Glomerular endothelial cell (primary cell): Measurements from ENCODE around the gene MSH6. TPM values are rescaled to one million over a fixed set of nuclear protein-coding genes. Genes with fewer than 3 reads are reported as not detected.

Experiments
- DNase-seq: peaks from one replicate; pipeline ENCODE4 v3.0.0-alpha.2; 2011; ENCODE audit warnings: low read depth, low spot score; ENCODE audit errors: extremely low read depth
- total RNA-seq: library from RNA; depleted of rRNA; stranded (reverse); fragments of >200 nt; gene quantifications from 2 replicates; pipeline ENCODE4 v1.2.3, GENCODE V29; 2015

Gene MSH6
- total RNA-seq = 33.4 and 36.4 TPM in 2 replicates

- DNase-seq = no peak
Measured at GRCh38 chr2:47782671-47783485, at the start of gene MSH6. MSH6 (plus strand) TSS chr2:47783145; CDS start chr2:47783234, 89 bp downstream.

GRCh38 chr2:47735136-47735869, 47.6 kb upstream of the MSH6 start:
- DNase-seq = no peak

GRCh38 chr2:47735912-47736311, 47.0 kb upstream of the MSH6 start:
- DNase-seq = no peak

- DNase-seq = no peak
Measured at GRCh38 chr2:47737191-47737975, 45.6 kb upstream of the MSH6 start.

- DNase-seq = no peak
Measured at GRCh38 chr2:47738331-47738730, 44.6 kb upstream of the MSH6 start.

- DNase-seq = no peak
Measured at GRCh38 chr2:47741101-47741500, 41.8 kb upstream of the MSH6 start.

GRCh38 chr2:47741637-47742036, 41.3 kb upstream of the MSH6 start:
- DNase-seq = no peak

- DNase-seq = no peak
Measured at GRCh38 chr2:47744074-47744473, 38.9 kb upstream of the MSH6 start.

- no peak for DNase-seq
Measured at GRCh38 chr2:47747878-47748277, 35.1 kb upstream of the MSH6 start.

- DNase-seq = no peak
Measured at GRCh38 chr2:47751856-47752414, 31.0 kb upstream of the MSH6 start.

- DNase-seq = no peak
Measured at GRCh38 chr2:47767497-47767844, 15.5 kb upstream of the MSH6 start.

GRCh38 chr2:47767880-47768609, 14.9 kb upstream of the MSH6 start:
- DNase-seq = no peak

- DNase-seq = no peak
Measured at GRCh38 chr2:47769318-47769717, 13.6 kb upstream of the MSH6 start.

GRCh38 chr2:47771211-47771610, 11.7 kb upstream of the MSH6 start:
- DNase-seq = peak; percentile 60

- no peak for DNase-seq
Measured at GRCh38 chr2:47772343-47772742, 10.6 kb upstream of the MSH6 start.

- DNase-seq = no peak
Measured at GRCh38 chr2:47774567-47774966, 8.4 kb upstream of the MSH6 start.

- no peak for DNase-seq
Measured at GRCh38 chr2:47777277-47777937, 5.5 kb upstream of the MSH6 start.

- DNase-seq = no peak
Measured at GRCh38 chr2:47778698-47779425, 4.1 kb upstream of the MSH6 start.

GRCh38 chr2:47779426-47779790, 3.5 kb upstream of the MSH6 start:
- DNase-seq = no peak

- DNase-seq = no peak
Measured at GRCh38 chr2:47782381-47782670, 619 bp upstream of the MSH6 start.
